WTC11 (cell line): ENCODE data around the gene PITPNM3. TPM values are rescaled to one million over a fixed set of nuclear protein-coding genes. Genes with fewer than 3 reads are reported as not detected.
A peak's percentile ranks its signal among the peaks of the same experiment; 100 is the strongest.

Source experiments
- ATAC-seq: fragments of 200-7000 bp; cut with Tn5 transposase; 2 replicates; pipeline ENCODE4 v1.10.0; 2021; ENCODE audit warnings: mild to moderate bottlenecking, moderate library complexity
- CTCF ChIA-PET: fragments of 300-600 bp; sonication (Branson Sonifier 250); formaldehyde crosslinking; loops from one replicate; lab custom pipeline; 2021; ENCODE audit warnings: antibody characterized with exemption; lab: Charles Lee
- POLR2A ChIA-PET: fragments of 350-600 bp; sonication (Branson Sonifier 250); formaldehyde crosslinking; loops from one replicate; lab custom pipeline; 2021; ENCODE audit warnings: antibody characterized with exemption; lab: Charles Lee
- DNase-seq: peaks from one replicate; pipeline ENCODE4 v3.0.0; 2021; ENCODE audit warnings: low spot score
- H3K27ac Mint-ChIP-seq: 2 replicates; pipeline ENCODE4 v1.8.0; 2021; ENCODE audit warnings: mixed read lengths
- H3K27me3 Mint-ChIP-seq: 2 replicates; pipeline ENCODE4 v1.8.0; 2021; ENCODE audit warnings: low read depth, mild to moderate bottlenecking, moderate library complexity, mixed read lengths
- H3K36me3 Mint-ChIP-seq: 2 replicates; pipeline ENCODE4 v1.8.0; 2021; ENCODE audit warnings: mixed read lengths
- H3K4me1 Mint-ChIP-seq: 2 replicates; pipeline ENCODE4 v1.8.0; 2022; ENCODE audit warnings: mixed read lengths
- H3K4me3 Mint-ChIP-seq: 2 replicates; pipeline ENCODE4 v1.8.0; 2021; ENCODE audit warnings: mild to moderate bottlenecking, moderate library complexity, mixed read lengths
- H3K9me3 Mint-ChIP-seq: 2 replicates; pipeline ENCODE4 v1.8.0; 2021; ENCODE audit warnings: mixed read lengths
- CBFB ChIP-seq: sonication (generic); formaldehyde crosslinking; IDR thresholded peaks from 2 replicates; pipeline ENCODE4 v1.8.1; 2022; ENCODE audit warnings: mild to moderate bottlenecking, low read depth, missing genetic modification reagents
- CDX4 ChIP-seq: fragments of 250-450 bp; sonication (Bioruptor Pico); IDR thresholded peaks from 2 replicates; pipeline ENCODE4 v1.9.0; 2021; ENCODE audit warnings: moderate library complexity, mild to moderate bottlenecking, inconsistent platforms, borderline replicate concordance
- CREB1 ChIP-seq: sonication (generic); formaldehyde crosslinking; IDR thresholded peaks from 2 replicates; pipeline ENCODE4 v1.8.0; 2023; ENCODE audit warnings: mild to moderate bottlenecking, missing genetic modification reagents
- GRHL2 ChIP-seq: fragments of 250-450 bp; sonication (Bioruptor Pico); IDR thresholded peaks from 2 replicates; pipeline ENCODE4 v1.8.0; 2022; ENCODE audit warnings: mild to moderate bottlenecking, moderate library complexity; ENCODE audit not compliant: insufficient replicate concordance, severe bottlenecking
- GTF2I ChIP-seq: fragments of 250-450 bp; sonication (Bioruptor Pico); conservative IDR thresholded peaks from 2 replicates; pipeline ENCODE4 v1.4.0; 2021; ENCODE audit warnings: mild to moderate bottlenecking
- HMGA2 ChIP-seq: fragments of 250-450 bp; sonication (Bioruptor Pico); IDR thresholded peaks from 2 replicates; pipeline ENCODE4 v1.4.0; 2021; ENCODE audit warnings: mild to moderate bottlenecking, moderate library complexity
- IRF1 ChIP-seq: sonication (generic); formaldehyde crosslinking; IDR thresholded peaks from 2 replicates; pipeline ENCODE4 v1.8.0; 2023; ENCODE audit warnings: missing genetic modification reagents
- JUN ChIP-seq: sonication (generic); formaldehyde crosslinking; IDR thresholded peaks from 2 replicates; pipeline ENCODE4 v1.8.0; 2023; ENCODE audit warnings: mild to moderate bottlenecking, missing genetic modification reagents
- MYBL2 ChIP-seq: sonication (generic); formaldehyde crosslinking; IDR thresholded peaks from 2 replicates; pipeline ENCODE4 v1.8.1; 2023; ENCODE audit warnings: mild to moderate bottlenecking, moderate library complexity, missing genetic modification reagents
- NR1H2 ChIP-seq: sonication (generic); formaldehyde crosslinking; IDR thresholded peaks from 2 replicates; pipeline ENCODE4 v1.9.0; 2021; ENCODE audit warnings: mild to moderate bottlenecking, moderate library complexity, missing genetic modification reagents
- RELA ChIP-seq: sonication (generic); formaldehyde crosslinking; IDR thresholded peaks from 2 replicates; pipeline ENCODE4 v1.8.1; 2022; ENCODE audit warnings: missing genetic modification reagents, mild to moderate bottlenecking, borderline replicate concordance
- RORB ChIP-seq: fragments of 250-450 bp; sonication (Bioruptor Pico); IDR thresholded peaks from 2 replicates; pipeline ENCODE4 v1.9.0; 2021; ENCODE audit warnings: mild to moderate bottlenecking
- SOX15 ChIP-seq: fragments of 250-450 bp; sonication (Bioruptor Pico); IDR thresholded peaks from 2 replicates; pipeline ENCODE4 v1.9.0; 2021; ENCODE audit warnings: mild to moderate bottlenecking
- TCF7 ChIP-seq: sonication (generic); formaldehyde crosslinking; IDR thresholded peaks from 2 replicates; pipeline ENCODE4 v1.8.0; 2022; ENCODE audit warnings: mild to moderate bottlenecking, low read depth, missing genetic modification reagents, moderate library complexity
- TEAD1 ChIP-seq: sonication (generic); formaldehyde crosslinking; IDR thresholded peaks from 2 replicates; pipeline ENCODE4 v1.8.0; 2022; ENCODE audit warnings: mild to moderate bottlenecking, missing genetic modification reagents
- TEAD4 ChIP-seq: sonication (generic); formaldehyde crosslinking; IDR thresholded peaks from 2 replicates; pipeline ENCODE4 v1.8.0; 2022; ENCODE audit warnings: mild to moderate bottlenecking, missing genetic modification reagents
- ZNF232 ChIP-seq: sonication (generic); formaldehyde crosslinking; IDR thresholded peaks from 2 replicates; pipeline ENCODE4 v1.8.0; 2022; ENCODE audit warnings: mild to moderate bottlenecking, missing genetic modification reagents
- ZNF263 ChIP-seq: sonication (generic); formaldehyde crosslinking; IDR thresholded peaks from 2 replicates; pipeline ENCODE4 v1.8.1; 2022; ENCODE audit warnings: low read depth, mild to moderate bottlenecking, moderate library complexity, missing genetic modification reagents
- ZNF281 ChIP-seq: sonication (generic); formaldehyde crosslinking; IDR thresholded peaks from 2 replicates; pipeline ENCODE4 v1.8.0; 2023; ENCODE audit warnings: mild to moderate bottlenecking, missing genetic modification reagents
- ZNF671 ChIP-seq: fragments of 250-450 bp; sonication (Bioruptor Pico); IDR thresholded peaks from 2 replicates; pipeline ENCODE4 v1.8.0; 2021; ENCODE audit warnings: mild to moderate bottlenecking
- total RNA-seq: library from RNA; stranded (reverse); gene quantifications from 3 replicates; pipeline ENCODE4 v1.2.3, GENCODE V29; 2021
- TF ChIP-seq, protein P1 (sequence below): sonication (generic); formaldehyde crosslinking; IDR thresholded peaks from 2 replicates; pipeline ENCODE4 v1.8.1; 2022; ENCODE audit warnings: missing genetic modification reagents, borderline replicate concordance
- TF ChIP-seq, protein P2 (sequence below): sonication (generic); formaldehyde crosslinking; IDR thresholded peaks from 2 replicates; pipeline ENCODE4 v1.8.1; 2022; ENCODE audit warnings: mild to moderate bottlenecking, missing genetic modification reagents, moderate library complexity, borderline replicate concordance

Gene PITPNM3
- total RNA-seq, 1 experiment from 2014 or later = 2.8 TPM

- Mint-ChIP-seq H3K4me3 (no peak overlapping the region), H3K9me3 (no peaks in the 10 kb centered on the region), H3K4me1 (peaks cover 4% of the 10 kb centered on the region), H3K27ac (no peak overlapping the region), H3K27me3 (no peaks in the 10 kb centered on the region; the same call in none of the 2 replicates), H3K36me3 (no peaks in the 10 kb centered on the region)
- TF ChIP-seq GRHL2 = no peak
- no peak for TF ChIP-seq ZNF671 (CRISPR knock-in tag)
- TF ChIP-seq SOX15 (CRISPR knock-in tag) = no peak
- peak; percentile 93 for TF ChIP-seq ZNF263 (CRISPR knock-in tag)
- TF ChIP-seq HMGA2 (CRISPR knock-in tag) = no peak
- POLR2A ChIA-PET = no interaction called here
- CTCF ChIA-PET = interaction anchor here (1.0 to 2.1 kb wide), 2 partner anchors 14 to 36 kb away, joined by 5 to 6 read pairs; no protein-coding TSS in a partner anchor
- no peak for DNase-seq
- peak; percentile 82 for ATAC-seq
Measured at GRCh38 chr17:6509031-6509771, 47.2 kb downstream of the PITPNM3 start.

- ATAC-seq = no peak; the same call in 1 of the 2 replicates
- Mint-ChIP-seq H3K36me3 (no peaks in the 10 kb centered on the region), H3K4me1 (peaks cover 4% of the 10 kb centered on the region), H3K4me3 (no peak overlapping the region), H3K9me3 (no peaks in the 10 kb centered on the region), H3K27ac (no peak overlapping the region), H3K27me3 (peaks cover 6% of the 10 kb centered on the region)
- no peak for DNase-seq
- POLR2A ChIA-PET = no interaction called here
- TF ChIP-seq, protein P1, sequence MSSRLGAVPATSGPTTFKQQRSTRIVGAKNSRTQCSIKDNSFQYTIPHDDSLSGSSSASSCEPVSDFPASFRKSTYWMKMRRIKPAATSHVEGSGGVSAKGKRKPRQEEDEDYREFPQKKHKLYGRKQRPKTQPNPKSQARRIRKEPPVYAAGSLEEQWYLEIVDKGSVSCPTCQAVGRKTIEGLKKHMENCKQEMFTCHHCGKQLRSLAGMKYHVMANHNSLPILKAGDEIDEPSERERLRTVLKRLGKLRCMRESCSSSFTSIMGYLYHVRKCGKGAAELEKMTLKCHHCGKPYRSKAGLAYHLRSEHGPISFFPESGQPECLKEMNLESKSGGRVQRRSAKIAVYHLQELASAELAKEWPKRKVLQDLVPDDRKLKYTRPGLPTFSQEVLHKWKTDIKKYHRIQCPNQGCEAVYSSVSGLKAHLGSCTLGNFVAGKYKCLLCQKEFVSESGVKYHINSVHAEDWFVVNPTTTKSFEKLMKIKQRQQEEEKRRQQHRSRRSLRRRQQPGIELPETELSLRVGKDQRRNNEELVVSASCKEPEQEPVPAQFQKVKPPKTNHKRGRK (CRISPR knock-in tag) = no peak
- TF ChIP-seq RELA (CRISPR knock-in tag) (no peak), CBFB (no peak), JUN (CRISPR knock-in tag) (no peak), CREB1 (CRISPR knock-in tag) (no peak), NR1H2 (CRISPR knock-in tag) (no peak), ZNF281 (no peak), MYBL2 (no peak)
- CTCF ChIA-PET = interaction anchor here (1.8 to 2.1 kb wide), 2 partner anchors 13 to 36 kb away, joined by 5 to 6 read pairs; no protein-coding TSS in a partner anchor
Measured at GRCh38 chr17:6508519-6509030, 47.8 kb downstream of the PITPNM3 start.

GRCh38 chr17:6508016-6508415, 48.3 kb downstream of the PITPNM3 start:
- DNase-seq = no peak
- ChIA-PET CTCF (interaction anchor here (1.8 to 2.1 kb wide), 2 partner anchors 12 to 35 kb away, joined by 5 to 6 read pairs; no protein-coding TSS in a partner anchor), POLR2A (no interaction called here)
- Mint-ChIP-seq H3K4me1 (peaks cover 4% of the 10 kb centered on the region), H3K27me3 (peaks cover 6% of the 10 kb centered on the region), H3K27ac (no peak overlapping the region), H3K36me3 (no peaks in the 10 kb centered on the region), H3K4me3 (no peak overlapping the region), H3K9me3 (no peaks in the 10 kb centered on the region)
- TF ChIP-seq RELA (CRISPR knock-in tag) (no peak), RORB (CRISPR knock-in tag) (no peak), CDX4 (CRISPR knock-in tag) (no peak), TEAD1 (CRISPR knock-in tag) (no peak), ZNF232 (CRISPR knock-in tag) (no peak), IRF1 (CRISPR knock-in tag) (no peak), TCF7 (no peak), GTF2I (CRISPR knock-in tag) (no peak), TEAD4 (CRISPR knock-in tag) (no peak)
- TF ChIP-seq, protein P1 (CRISPR knock-in tag) = no peak
- TF ChIP-seq, protein P2, sequence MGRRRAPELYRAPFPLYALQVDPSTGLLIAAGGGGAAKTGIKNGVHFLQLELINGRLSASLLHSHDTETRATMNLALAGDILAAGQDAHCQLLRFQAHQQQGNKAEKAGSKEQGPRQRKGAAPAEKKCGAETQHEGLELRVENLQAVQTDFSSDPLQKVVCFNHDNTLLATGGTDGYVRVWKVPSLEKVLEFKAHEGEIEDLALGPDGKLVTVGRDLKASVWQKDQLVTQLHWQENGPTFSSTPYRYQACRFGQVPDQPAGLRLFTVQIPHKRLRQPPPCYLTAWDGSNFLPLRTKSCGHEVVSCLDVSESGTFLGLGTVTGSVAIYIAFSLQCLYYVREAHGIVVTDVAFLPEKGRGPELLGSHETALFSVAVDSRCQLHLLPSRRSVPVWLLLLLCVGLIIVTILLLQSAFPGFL = no peak
- ATAC-seq = no peak
